GM19239 (cell line): ENCODE results near the gene SGPL1.
"Not testable (repeated sequence)": the region's sequence is repeated elsewhere in the genome, so short reads cannot be mapped to it uniquely, and the experiment has no call there.

ENCODE experiments used
- DNase-seq: peaks from one replicate; pipeline ENCODE4 v3.0.0; 2011; ENCODE audit warnings: low spot score; ENCODE audit not compliant: insufficient read length
- FAIRE-seq: peaks from 2 replicates; lab custom pipeline; 2011; peaks lifted over from hg19 to GRCh38; lab: Jason Lieb, UNC

Gene SGPL1, protein sequence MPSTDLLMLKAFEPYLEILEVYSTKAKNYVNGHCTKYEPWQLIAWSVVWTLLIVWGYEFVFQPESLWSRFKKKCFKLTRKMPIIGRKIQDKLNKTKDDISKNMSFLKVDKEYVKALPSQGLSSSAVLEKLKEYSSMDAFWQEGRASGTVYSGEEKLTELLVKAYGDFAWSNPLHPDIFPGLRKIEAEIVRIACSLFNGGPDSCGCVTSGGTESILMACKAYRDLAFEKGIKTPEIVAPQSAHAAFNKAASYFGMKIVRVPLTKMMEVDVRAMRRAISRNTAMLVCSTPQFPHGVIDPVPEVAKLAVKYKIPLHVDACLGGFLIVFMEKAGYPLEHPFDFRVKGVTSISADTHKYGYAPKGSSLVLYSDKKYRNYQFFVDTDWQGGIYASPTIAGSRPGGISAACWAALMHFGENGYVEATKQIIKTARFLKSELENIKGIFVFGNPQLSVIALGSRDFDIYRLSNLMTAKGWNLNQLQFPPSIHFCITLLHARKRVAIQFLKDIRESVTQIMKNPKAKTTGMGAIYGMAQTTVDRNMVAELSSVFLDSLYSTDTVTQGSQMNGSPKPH

GRCh38 chr10:70815504-70816219 is at the start of gene SGPL1:
Gene SGPL1 (plus strand): TSS chr10:70815948. CDS start chr10:70816854, 906 bp downstream.
- FAIRE-seq: peak; percentile 78
- DNase-seq: peak; percentile 98

GRCh38 chr10:70768026-70768685 is 47.6 kb upstream of the SGPL1 start:
- DNase-seq, FAIRE-seq: not testable (repeated sequence)

DNA sequence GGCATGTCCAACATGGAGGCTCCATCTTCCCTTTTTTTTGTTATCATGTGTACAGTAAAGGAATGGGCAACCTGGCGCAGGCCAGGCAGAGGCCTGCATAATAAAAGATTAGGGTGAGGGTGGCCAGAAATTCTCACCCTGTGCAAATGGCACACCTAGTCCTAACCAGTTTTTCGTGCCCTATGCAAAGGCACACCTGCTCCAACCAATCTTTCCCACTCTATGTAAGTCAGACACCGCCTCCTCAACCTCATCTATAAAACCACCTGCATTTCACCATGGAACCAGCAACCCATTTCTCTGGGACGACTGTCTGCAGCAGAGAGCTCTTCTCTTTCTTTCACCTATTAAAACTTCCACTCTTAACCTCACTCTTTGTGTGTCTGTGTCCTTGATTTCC is 46.6 kb upstream of the SGPL1 start:
- no peak for FAIRE-seq
- no peak for DNase-seq

DNA sequence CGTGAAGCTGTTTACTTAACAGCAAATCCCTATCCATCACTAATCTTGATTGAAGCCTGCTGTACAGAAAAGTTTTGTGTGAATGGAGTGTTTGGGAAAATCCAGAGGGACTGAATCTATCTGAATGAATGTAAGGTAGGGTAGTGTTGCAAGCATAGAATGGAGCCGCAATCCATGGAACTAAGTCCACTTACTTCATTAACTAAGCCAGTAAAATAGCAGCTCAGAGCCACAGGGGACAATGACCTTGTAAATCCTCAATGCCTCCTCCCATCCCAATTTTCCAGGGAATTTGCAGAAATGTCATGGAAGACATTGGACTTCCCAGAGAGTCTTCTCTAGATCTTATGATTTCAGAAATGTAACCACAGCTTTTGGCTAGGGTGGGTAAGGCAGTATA is 45.7 kb upstream of the SGPL1 start:
- DNase-seq (no peak), FAIRE-seq (no peak)

- FAIRE-seq, DNase-seq: not testable (repeated sequence)
Observed at GRCh38 chr10:70770516-70770915, 45.2 kb upstream of the SGPL1 start.

- DNase-seq (no peak), FAIRE-seq (no peak)
Observed at GRCh38 chr10:70771311-70772194, 44.2 kb upstream of the SGPL1 start.

GRCh38 chr10:70772627-70773026 is 43.1 kb upstream of the SGPL1 start:
- no peak for FAIRE-seq
- DNase-seq: no peak

DNA sequence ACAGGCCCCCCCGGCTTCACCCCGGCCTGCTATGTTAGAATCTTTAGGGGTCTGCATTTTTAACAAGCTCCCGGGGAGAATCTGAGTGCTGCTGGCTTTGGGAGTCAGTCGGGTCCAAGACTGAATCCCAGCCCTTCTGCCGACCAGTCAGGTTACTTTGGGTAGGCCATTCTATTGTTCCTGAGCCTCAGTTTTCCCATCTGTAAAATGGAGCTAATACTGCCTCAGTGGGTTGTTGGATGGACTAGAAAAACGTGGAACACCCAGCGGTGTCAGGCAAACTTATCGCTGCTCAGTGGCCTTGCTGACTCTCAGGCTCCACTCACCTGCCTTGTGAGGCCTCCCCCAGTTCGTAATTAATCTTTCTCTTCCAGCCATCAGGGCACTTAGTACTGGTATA is 42.3 kb upstream of the SGPL1 start:
- FAIRE-seq: no peak
- DNase-seq: no peak

DNA sequence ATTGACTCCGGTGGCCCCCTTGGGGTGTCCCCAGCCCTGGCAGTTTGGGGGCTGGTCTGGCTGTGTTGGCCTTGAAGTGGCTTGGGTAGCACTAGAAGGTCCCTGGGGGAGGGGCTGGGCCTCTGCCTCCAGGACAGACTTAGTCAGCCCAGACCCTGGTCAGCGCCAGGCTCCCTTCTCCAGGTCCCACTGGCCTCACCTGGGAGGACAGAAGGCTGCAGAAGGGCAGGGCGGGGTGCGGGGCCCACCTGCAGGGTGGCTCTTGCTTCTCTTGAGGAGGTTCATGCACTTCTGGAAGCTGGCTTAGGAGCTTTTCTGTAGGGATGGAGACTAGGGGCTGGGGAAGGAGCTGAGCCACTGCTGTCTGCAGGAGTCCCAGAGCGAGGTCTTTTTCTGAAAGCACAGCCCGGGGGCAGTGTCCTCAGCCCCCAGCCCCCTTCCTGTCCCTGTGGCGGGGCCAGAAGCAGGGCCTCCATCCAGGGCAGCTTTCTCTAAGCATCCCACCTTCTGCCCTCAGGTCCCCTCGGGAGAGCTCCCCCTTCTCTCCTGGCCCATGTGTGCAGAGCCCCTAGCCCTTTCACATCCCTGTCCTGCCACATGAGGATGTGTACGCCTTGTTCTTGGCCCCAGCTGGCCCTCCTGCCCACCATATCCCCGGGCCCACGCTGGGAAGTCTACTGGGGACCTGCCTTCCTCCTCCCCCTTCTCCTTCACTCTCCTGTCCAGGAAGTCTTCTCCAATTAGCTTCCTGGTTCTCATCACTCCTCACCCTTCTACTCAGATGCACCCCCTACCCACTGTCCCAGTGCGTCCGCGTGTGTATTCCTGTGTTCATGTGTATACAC is 41.6 kb upstream of the SGPL1 start:
- no peak for FAIRE-seq

GRCh38 chr10:70774810-70775678 is 40.7 kb upstream of the SGPL1 start:
- DNase-seq: no peak
- no peak for FAIRE-seq

More for the DNA sequence above, 41.6 kb upstream of the SGPL1 start:
- DNase-seq: no peak

GRCh38 chr10:70775679-70776454 is 39.9 kb upstream of the SGPL1 start:
- FAIRE-seq (no peak), DNase-seq (no peak)

GRCh38 chr10:70776455-70777005 is 39.2 kb upstream of the SGPL1 start:
- DNase-seq (no peak), FAIRE-seq (no peak)

- DNase-seq (no peak), FAIRE-seq (no peak)
Observed at GRCh38 chr10:70777063-70777875, 38.5 kb upstream of the SGPL1 start.

- no peak for FAIRE-seq
- no peak for DNase-seq
Observed at GRCh38 chr10:70778267-70778924, 37.4 kb upstream of the SGPL1 start.

- FAIRE-seq: no peak
- DNase-seq: no peak
Observed at GRCh38 chr10:70779088-70779487, 36.7 kb upstream of the SGPL1 start.
